ENCODE measurements around the gene MYBL2.
A peak's percentile ranks its signal among the peaks of the same experiment; 100 is the strongest.

The MYBL2 gene

DNA sequence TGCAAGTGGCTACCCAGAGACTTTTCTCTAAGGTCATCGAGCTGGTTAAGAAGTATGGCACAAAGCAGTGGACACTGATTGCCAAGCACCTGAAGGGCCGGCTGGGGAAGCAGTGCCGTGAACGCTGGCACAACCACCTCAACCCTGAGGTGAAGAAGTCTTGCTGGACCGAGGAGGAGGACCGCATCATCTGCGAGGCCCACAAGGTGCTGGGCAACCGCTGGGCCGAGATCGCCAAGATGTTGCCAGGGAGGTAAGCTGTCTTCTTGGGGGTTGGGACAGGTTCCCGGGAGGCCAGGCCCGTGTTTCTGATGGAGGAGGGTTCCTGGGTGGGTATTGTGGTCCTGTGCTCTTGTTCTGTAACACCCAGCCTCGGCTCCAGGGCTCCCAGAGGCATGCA is 19.9 kb downstream of the MYBL2 start:
- DNase-seq = no peak

GRCh38 chr20:43689165-43689564 is 22.3 kb downstream of the MYBL2 start:
- no peak for DNase-seq

GRCh38 chr20:43690943-43691598 is 24.2 kb downstream of the MYBL2 start:
- no peak for DNase-seq

DNA sequence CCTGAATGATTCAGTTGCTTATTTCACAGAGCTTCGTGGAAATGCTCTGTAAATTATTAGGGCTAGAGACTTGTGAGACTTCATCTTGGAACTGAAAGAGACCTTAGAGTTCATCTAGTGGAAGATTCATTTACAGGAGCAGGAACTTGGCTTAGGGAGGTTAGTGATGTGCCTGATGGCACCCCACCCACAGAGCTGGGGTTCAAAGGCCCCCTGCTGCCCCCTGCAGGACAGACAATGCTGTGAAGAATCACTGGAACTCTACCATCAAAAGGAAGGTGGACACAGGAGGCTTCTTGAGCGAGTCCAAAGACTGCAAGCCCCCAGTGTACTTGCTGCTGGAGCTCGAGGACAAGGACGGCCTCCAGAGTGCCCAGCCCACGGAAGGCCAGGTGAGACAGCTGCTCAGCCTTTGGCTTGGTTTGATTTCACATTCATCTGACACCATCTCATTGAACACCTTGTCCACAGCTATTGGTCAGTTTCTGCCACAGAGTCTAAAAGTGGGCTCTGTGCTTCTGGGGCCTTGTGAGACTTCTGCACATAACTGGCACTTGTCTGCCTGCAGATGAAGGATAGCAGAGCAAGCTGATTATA is 25.1 kb downstream of the MYBL2 start:
- peak; percentile 38 for DNase-seq

- no peak for DNase-seq
Observed at GRCh38 chr20:43694763-43695162, 27.8 kb downstream of the MYBL2 start.

GRCh38 chr20:43695571-43695970 is 28.7 kb downstream of the MYBL2 start:
- no peak for DNase-seq

GRCh38 chr20:43699941-43700565 is 33.1 kb downstream of the MYBL2 start:
- no peak for DNase-seq

- no peak for DNase-seq
Observed at GRCh38 chr20:43700627-43701026, 33.7 kb downstream of the MYBL2 start.

DNA sequence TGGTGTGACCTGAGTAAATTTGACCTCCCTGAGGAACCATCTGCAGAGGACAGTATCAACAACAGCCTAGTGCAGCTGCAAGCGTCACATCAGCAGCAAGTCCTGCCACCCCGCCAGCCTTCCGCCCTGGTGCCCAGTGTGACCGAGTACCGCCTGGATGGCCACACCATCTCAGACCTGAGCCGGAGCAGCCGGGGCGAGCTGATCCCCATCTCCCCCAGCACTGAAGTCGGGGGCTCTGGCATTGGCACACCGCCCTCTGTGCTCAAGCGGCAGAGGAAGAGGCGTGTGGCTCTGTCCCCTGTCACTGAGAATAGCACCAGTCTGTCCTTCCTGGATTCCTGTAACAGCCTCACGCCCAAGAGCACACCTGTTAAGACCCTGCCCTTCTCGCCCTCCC is 35.6 kb downstream of the MYBL2 start:
- DNase-seq = no peak

DNA sequence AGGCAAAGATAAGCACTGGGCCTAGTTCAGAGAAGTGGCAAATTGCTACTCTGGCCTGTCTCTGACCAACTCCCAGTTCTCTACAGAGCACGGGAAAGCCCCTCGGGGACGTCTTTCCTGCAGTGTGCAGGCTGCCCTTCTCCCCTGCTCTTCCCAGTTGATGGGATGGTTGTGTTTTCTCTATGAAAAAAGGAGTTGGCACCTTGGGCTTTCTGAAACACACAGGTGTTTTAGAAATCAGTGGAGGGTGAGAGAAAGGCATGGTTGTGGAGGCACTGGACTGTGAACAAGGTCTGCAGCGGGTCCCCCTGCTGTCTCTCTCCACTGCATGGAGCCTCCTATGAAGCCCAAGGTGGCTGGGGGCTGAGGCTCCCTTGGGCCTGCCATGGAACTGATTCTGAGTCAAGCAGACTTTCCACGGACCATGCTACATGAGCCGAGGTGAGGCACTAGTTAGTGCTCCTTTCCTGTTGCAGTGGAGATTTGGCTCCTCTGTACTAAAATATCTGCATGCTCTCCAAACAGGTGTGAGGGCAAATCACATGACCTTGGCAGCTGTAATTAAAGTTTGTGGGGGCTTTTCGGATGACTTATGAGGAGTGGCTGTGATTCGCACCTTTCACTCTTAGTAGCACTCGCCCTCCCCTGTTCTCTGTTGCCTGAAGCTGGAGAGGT is 43.6 kb downstream of the MYBL2 start:
- no peak for DNase-seq

- DNase-seq = no peak
Observed at GRCh38 chr20:43711098-43711654, 44.3 kb downstream of the MYBL2 start.

GRCh38 chr20:43715044-43715443 is 48.1 kb downstream of the MYBL2 start:
- DNase-seq = no peak

DNA sequence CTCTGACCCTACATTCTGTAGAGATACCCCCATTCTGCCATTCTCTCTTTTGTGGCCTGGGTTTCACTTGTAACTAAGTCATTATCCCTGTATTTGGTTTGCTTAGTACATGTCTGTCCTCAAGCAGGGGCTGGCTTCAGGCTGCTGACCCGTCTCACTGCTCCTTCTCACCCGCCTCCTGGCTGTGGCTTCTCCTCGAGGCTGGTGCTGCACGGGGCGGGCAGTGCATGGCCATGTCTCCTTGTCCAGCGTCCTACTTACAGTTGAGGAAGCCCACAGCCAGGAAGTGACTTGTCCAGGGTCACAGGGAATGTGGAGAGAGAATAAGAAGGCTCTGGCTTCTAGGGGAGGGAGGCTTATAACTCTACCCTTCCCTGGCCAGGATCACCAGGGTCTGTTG is 48.6 kb downstream of the MYBL2 start:
- DNase-seq = no peak

GRCh38 chr20:43716123-43716522 is 49.2 kb downstream of the MYBL2 start:
- DNase-seq = no peak

DNA sequence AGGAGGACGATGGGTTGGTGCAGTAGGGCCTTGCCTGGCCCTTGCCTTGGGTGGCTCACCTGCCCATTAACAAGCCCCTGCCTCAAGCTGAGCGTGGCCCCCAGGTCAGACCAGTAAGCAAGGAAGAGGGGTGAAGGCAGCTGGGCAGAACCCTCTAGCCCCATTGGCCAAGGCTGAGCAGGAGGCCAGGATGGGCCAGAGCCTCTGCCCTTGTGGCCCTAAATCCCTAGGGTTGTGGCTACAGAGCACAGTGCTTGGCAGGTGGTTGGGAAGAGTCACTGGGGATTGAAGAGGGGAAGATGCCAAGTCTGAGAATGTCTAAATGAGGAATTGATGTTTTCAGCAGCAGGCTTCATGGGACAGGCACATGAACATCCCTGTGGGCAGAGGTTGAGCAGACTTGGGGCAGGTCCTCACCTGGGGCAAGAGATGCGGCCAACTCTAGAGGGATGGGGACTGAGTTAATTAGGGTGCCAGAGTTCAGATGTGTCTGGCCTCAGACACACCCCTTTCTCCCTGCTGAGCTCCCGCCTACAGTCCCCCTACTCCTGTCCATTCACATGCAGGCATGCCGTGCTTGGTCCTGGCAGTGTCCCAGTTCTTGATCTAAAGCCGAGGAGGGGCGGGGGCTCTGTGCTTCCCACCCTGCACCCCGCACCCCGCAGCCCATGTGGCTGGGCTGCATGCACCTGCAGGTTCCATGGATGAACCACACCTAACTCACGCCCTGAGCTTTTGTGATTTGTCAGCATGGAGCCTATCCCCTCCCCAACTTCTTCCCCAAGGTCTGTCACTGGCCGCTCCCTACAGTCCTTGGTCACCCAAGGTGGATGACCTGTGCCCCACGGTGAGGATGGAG is 50.1 kb downstream of the MYBL2 start:
- no peak for DNase-seq

GRCh38 chr20:43717616-43717995 is 50.7 kb downstream of the MYBL2 start:
- no peak for DNase-seq

GRCh38 chr20:43720007-43720406 is 53.1 kb downstream of the MYBL2 start:
- DNase-seq = no peak

GRCh38 chr20:43721097-43721428 is 54.1 kb downstream of the MYBL2 start:
- DNase-seq = no peak

- no peak for DNase-seq
Observed at GRCh38 chr20:43721429-43722152, 54.7 kb downstream of the MYBL2 start.

DNA sequence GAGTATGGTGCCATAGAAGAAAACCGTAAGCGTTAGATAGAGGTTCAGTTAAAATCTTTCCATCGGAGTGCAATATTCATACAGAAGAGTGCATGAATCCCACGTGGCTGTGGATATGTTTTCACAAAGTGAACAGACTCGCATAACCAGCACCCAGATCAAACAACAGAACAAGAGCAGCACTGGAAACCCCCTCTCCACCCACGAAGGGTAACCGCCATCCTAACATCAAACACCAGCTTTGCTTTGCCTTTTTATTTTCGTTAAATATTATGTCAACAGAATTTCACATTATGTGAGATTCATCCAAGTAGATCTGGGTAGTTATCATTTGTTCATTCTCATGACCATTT is 55.2 kb downstream of the MYBL2 start:
- peak; percentile 70 for DNase-seq

DNA sequence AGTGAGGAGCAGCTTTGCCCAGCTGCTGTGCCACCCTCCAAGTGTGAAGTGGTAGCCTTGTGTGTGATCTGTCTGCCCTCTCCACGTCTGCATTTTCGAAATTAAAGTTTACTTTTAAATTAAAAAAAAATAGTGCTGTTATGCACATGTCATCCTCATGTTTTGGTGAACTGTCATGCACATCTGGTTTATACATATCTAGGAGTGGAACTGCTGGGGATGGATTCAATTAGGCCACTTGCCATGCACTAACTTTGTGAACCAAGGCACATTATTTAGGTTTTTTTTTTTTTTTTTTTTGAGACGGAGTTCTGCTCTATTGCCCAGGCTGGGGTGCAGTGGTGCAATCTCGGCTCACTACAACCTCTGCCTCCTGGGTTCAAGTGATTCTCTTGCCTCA is 56.3 kb downstream of the MYBL2 start:
- no peak for DNase-seq

GRCh38 chr20:43723735-43724134 is 56.8 kb downstream of the MYBL2 start:
- no peak for DNase-seq

Data from CD4-positive, alpha-beta T cell treated with Interleukin-4 for 4 hours (primary cell).